Upper lobe of left lung (tissue), 4 donors: ENCODE measurements around the gene SFTA2.

Experiments
- CTCF ChIP-seq, 6 experiments: fragments of 450-650 bp in 4 of 6; fragments of 200-600 bp in 2 of 6; sonication (generic) in 2 of 6; IDR thresholded peaks; one replicate each; pipeline ENCODE4 v1.5.1; 2016 to 2019; ENCODE audit warnings: antibody characterized with exemption in 6 of 6
- EP300 ChIP-seq, 4 donors: sonication (generic); formaldehyde crosslinking; IDR thresholded peaks; one replicate each; pipeline ENCODE4 v1.5.1; 2017; ENCODE audit warnings: antibody characterized with exemption in 4 of 4, control low read depth in 2 of 4
- POLR2A ChIP-seq, 4 donors: fragments of 450-650 bp; IDR thresholded peaks; one replicate each; pipeline ENCODE4 v1.5.1; 2016 to 2017; ENCODE audit warnings: antibody characterized with exemption in 4 of 4, mild to moderate bottlenecking in 2 of 4

- TF ChIP-seq CTCF (IDR thresholded peaks at IDR 0.05) (no peak), EP300 (IDR thresholded peaks at IDR 0.05) (no peak), POLR2A (IDR thresholded peaks at IDR 0.05) (no peak)
Observed at GRCh38 chr6:30893666-30894065, 38.3 kb downstream of the SFTA2 start.
